ENCODE data around the gene TCEA2. TPM values are rescaled to one million over a fixed set of nuclear protein-coding genes. Genes with fewer than 3 reads are reported as not detected.

TCEA2 gene
- total RNA-seq, 1 donor from 2014 or later, result 81.3 TPM

- peaks cover 6% of the 10 kb centered on the region for H3K4me1 Mint-ChIP-seq
- no peaks in the 10 kb centered on the region for H3K9me3 Mint-ChIP-seq
Measured at GRCh38 chr20:64074184-64074789, 11.3 kb downstream of the TCEA2 start.

GRCh38 chr20:64074963-64075362, 12.0 kb downstream of the TCEA2 start:
- no peak overlapping the region for H3K4me3 Mint-ChIP-seq
- no peak for TF ChIP-seq CTCF (IDR thresholded peaks at IDR 0.05; ENCODE audit: unreplicated experiment)
- no peak for DNase-seq (ENCODE audit: low spot score in 2 of 2, unreplicated experiment in 2 of 2)
- H3K9me3 Mint-ChIP-seq, result no peaks in the 10 kb centered on the region
- no peak overlapping the region for H3K27ac Mint-ChIP-seq
- H3K27me3 Mint-ChIP-seq (ENCODE audit: low read depth), result no peaks in the 10 kb centered on the region
- H3K36me3 Mint-ChIP-seq, result no peaks in the 10 kb centered on the region
- H3K4me1 Mint-ChIP-seq, result peaks cover 6% of the 10 kb centered on the region

More at GRCh38 chr20:64074184-64074789, 11.3 kb downstream of the TCEA2 start:
- no peak for TF ChIP-seq CTCF (IDR thresholded peaks at IDR 0.05; ENCODE audit: unreplicated experiment)
- H3K4me3 Mint-ChIP-seq, result no peak overlapping the region
- H3K27ac Mint-ChIP-seq, result no peak overlapping the region
- DNase-seq (ENCODE audit: low spot score in 2 of 2, unreplicated experiment in 2 of 2), result no peak
- H3K36me3 Mint-ChIP-seq, result no peaks in the 10 kb centered on the region
- no peaks in the 10 kb centered on the region for H3K27me3 Mint-ChIP-seq (ENCODE audit: low read depth)

GRCh38 chr20:64075556-64075955, 12.6 kb downstream of the TCEA2 start:
- Mint-ChIP-seq H3K4me3 (no peak overlapping the region), H3K36me3 (no peaks in the 10 kb centered on the region)
- no peak for TF ChIP-seq CTCF (IDR thresholded peaks at IDR 0.05; ENCODE audit: unreplicated experiment)

GRCh38 chr20:64076061-64076997, 13.3 kb downstream of the TCEA2 start:
- Mint-ChIP-seq H3K9me3 (no peaks in the 10 kb centered on the region), H3K4me3 (no peak overlapping the region), H3K4me1 (peaks cover 9% of the 10 kb centered on the region), H3K27me3 (ENCODE audit: low read depth) (peaks cover 12% of the 10 kb centered on the region), H3K36me3 (no peaks in the 10 kb centered on the region), H3K27ac (no peak overlapping the region)
- DNase-seq (ENCODE audit: low spot score in 2 of 2, unreplicated experiment in 2 of 2), result no peak
- no peak for TF ChIP-seq CTCF (IDR thresholded peaks at IDR 0.05; ENCODE audit: unreplicated experiment)

More at GRCh38 chr20:64075556-64075955, 12.6 kb downstream of the TCEA2 start:
- H3K4me1 Mint-ChIP-seq, result peaks cover 6% of the 10 kb centered on the region
- no peaks in the 10 kb centered on the region for H3K9me3 Mint-ChIP-seq
- no peak overlapping the region for H3K27ac Mint-ChIP-seq
- no peak for DNase-seq (ENCODE audit: low spot score in 2 of 2, unreplicated experiment in 2 of 2)
- peaks cover 6% of the 10 kb centered on the region for H3K27me3 Mint-ChIP-seq (ENCODE audit: low read depth)

GRCh38 chr20:64077094-64077493, 14.1 kb downstream of the TCEA2 start:
- H3K4me1 Mint-ChIP-seq, result peaks cover 14% of the 10 kb centered on the region
- no peak overlapping the region for H3K4me3 Mint-ChIP-seq
- H3K9me3 Mint-ChIP-seq, result no peaks in the 10 kb centered on the region
- H3K27ac Mint-ChIP-seq, result no peak overlapping the region
- H3K27me3 Mint-ChIP-seq (ENCODE audit: low read depth), result peaks cover 19% of the 10 kb centered on the region
- no peak for TF ChIP-seq CTCF (IDR thresholded peaks at IDR 0.05; ENCODE audit: unreplicated experiment)
- DNase-seq (ENCODE audit: low spot score in 2 of 2, unreplicated experiment in 2 of 2), result no peak
- no peaks in the 10 kb centered on the region for H3K36me3 Mint-ChIP-seq
